Transverse colon (tissue), 4 donors: ENCODE results near the gene PRR33. TPM values are rescaled to one million over a fixed set of nuclear protein-coding genes. Genes with fewer than 3 reads are reported as not detected.
"Not testable (repeated sequence)": the region's sequence is repeated elsewhere in the genome, so short reads cannot be mapped to it uniquely, and the experiment has no call there.

ENCODE experiments used
- DNase-seq: peaks from one replicate; pipeline ENCODE4 v3.0.0-alpha.2; 2019
- H3K27ac ChIP-seq, 4 donors: fragments of 200-600 bp; sonication (generic); 2 replicates each; pipeline ENCODE4 v1.5.1; 2016 to 2018; ENCODE audit warnings: inconsistent platforms in 4 of 4
- H3K27me3 ChIP-seq: fragments of 200-600 bp; sonication (generic); 2 replicates; pipeline ENCODE4 v1.5.1; 2017; ENCODE audit warnings: inconsistent platforms
- H3K36me3 ChIP-seq, 4 donors: fragments of 200-600 bp; sonication (generic); 2 replicates each; pipeline ENCODE4 v1.5.1; 2017 to 2019; ENCODE audit warnings: inconsistent platforms in 4 of 4
- H3K4me1 ChIP-seq, 4 donors: fragments of 200-600 bp; sonication (generic); 2 replicates each; pipeline ENCODE4 v1.5.1; 2017 to 2020; ENCODE audit warnings: inconsistent platforms in 4 of 4
- H3K4me3 ChIP-seq, 4 donors: fragments of 200-600 bp; sonication (generic); 1 replicate in 1 of 4; 2 replicates in 3 of 4; pipeline versions ENCODE4 v1.5.1 to v1.6.1; 2017 to 2019; ENCODE audit warnings: inconsistent platforms in 4 of 4
- H3K9me3 ChIP-seq, 2 donors: fragments of 200-600 bp; sonication (generic); 2 replicates each; pipeline ENCODE4 v1.5.1; 2017 to 2019; ENCODE audit warnings: inconsistent platforms in 2 of 2
- EP300 ChIP-seq: sonication (generic); formaldehyde crosslinking; IDR thresholded peaks from one replicate; pipeline ENCODE4 v1.6.1; 2017; ENCODE audit warnings: antibody characterized with exemption, low read depth
- POLR2A ChIP-seq: fragments of 450-650 bp; IDR thresholded peaks from one replicate; pipeline ENCODE4 v1.6.1; 2016; ENCODE audit warnings: antibody characterized with exemption, mild to moderate bottlenecking, moderate library complexity
- POLR2AphosphoS5 ChIP-seq, 3 donors: sonication (generic); formaldehyde crosslinking; IDR thresholded peaks; one replicate each; pipeline ENCODE4 v1.6.1; 2016; ENCODE audit warnings: antibody characterized with exemption in 3 of 3
- whole genome bisulfite sequencing, 2 donors: methylation state at CpG; one replicate each; pipeline ENCODE4 v1.1.5; 2018; ENCODE audit warnings: low coverage in 1 of 2; 5-methylcytosine and 5-hydroxymethylcytosine counted together
- in situ Hi-C, 4 donors: fragments of 200-750 bp; cut with MboI; loops; one replicate each; pipeline versions ENCODE4 v1.15.0 to v1.15.1; 2017; ENCODE audit warnings: low sequenced_read_pairs in 3 of 4, low pct_ligation_motif_present in 1 of 4, low pct_unique_long_range_greater_than_20kb in 1 of 4
- intact Hi-C: fragments of 100-400 bp; cut with DNase I; formaldehyde crosslinking; loops from one replicate; pipeline ENCODE4 v1.15.1; 2023; ENCODE audit warnings: low total_unique reads
- total RNA-seq, 4 donors: library from RNA; depleted of rRNA; stranded (reverse); fragments of >200 nt; gene quantifications; one replicate each; pipeline ENCODE4 v1.1.0, GENCODE V29; 2016
- TF ChIP-seq, protein P1 (sequence below), 5 experiments: fragments of 200-600 bp in 3 of 5; fragments of 450-650 bp in 2 of 5; sonication (generic) in 3 of 5; IDR thresholded peaks; 1 replicate in 2 of 5; 2 replicates in 3 of 5; pipeline ENCODE4 v1.5.1; 2016 to 2017; ENCODE audit warnings: antibody characterized with exemption in 5 of 5, inconsistent platforms in 3 of 5, mild to moderate bottlenecking in 2 of 5, moderate library complexity in 1 of 5

Gene PRR33
- not detected for total RNA-seq

DNA sequence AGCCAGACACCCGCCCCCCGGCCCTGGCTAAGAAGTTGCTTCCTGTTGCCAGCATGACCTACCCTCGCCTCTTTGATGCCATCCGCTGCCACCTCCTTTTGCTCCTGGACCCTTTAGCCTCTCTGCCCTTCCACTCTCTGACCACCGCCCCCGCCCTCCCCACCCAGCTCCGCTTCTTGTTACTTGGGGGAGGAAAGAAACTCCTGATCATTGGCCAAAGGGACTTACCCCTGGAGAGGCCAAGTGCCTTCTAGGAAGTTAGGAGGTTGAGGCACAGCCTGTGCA, at the start of gene PRR33:
Gene PRR33 (minus strand): TSS at position 65 of the 285 bp plus-strand sequence. CDS start 1,311 bp downstream, outside the sequence.
- WGBS, 2 donors, result 86% methylated on average over 7 of the region's 7 CpGs; no CpG with 5 or more reads in 1 of the 2 donors
- Histone ChIP-seq H3K36me3 (no peaks in the 10 kb centered on the region), H3K27me3 (no peaks in the 10 kb centered on the region), H3K4me3 (no peak within 1 kb of the TSS), H3K4me1 (peaks cover 0 to 5% (median 0%) of the 10 kb centered on the region in 4 donors), H3K9me3 (no peaks in the 10 kb centered on the region), H3K27ac (no peak within 1 kb of the TSS)
- DNase-seq, result no peak
- in situ Hi-C loops, result no loop called here
- intact Hi-C loops, result loop anchor here (10.0 kb wide), 1 partner anchor 53 kb away; the partner anchor contains the start of gene MRPL23
- TF ChIP-seq EP300 (no peak), POLR2AphosphoS5 (IDR thresholded peaks at IDR 0.05) (no peak), POLR2A (no peak)
- TF ChIP-seq, protein P1, sequence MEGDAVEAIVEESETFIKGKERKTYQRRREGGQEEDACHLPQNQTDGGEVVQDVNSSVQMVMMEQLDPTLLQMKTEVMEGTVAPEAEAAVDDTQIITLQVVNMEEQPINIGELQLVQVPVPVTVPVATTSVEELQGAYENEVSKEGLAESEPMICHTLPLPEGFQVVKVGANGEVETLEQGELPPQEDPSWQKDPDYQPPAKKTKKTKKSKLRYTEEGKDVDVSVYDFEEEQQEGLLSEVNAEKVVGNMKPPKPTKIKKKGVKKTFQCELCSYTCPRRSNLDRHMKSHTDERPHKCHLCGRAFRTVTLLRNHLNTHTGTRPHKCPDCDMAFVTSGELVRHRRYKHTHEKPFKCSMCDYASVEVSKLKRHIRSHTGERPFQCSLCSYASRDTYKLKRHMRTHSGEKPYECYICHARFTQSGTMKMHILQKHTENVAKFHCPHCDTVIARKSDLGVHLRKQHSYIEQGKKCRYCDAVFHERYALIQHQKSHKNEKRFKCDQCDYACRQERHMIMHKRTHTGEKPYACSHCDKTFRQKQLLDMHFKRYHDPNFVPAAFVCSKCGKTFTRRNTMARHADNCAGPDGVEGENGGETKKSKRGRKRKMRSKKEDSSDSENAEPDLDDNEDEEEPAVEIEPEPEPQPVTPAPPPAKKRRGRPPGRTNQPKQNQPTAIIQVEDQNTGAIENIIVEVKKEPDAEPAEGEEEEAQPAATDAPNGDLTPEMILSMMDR (IDR thresholded peaks at IDR 0.05), result no peak

DNA sequence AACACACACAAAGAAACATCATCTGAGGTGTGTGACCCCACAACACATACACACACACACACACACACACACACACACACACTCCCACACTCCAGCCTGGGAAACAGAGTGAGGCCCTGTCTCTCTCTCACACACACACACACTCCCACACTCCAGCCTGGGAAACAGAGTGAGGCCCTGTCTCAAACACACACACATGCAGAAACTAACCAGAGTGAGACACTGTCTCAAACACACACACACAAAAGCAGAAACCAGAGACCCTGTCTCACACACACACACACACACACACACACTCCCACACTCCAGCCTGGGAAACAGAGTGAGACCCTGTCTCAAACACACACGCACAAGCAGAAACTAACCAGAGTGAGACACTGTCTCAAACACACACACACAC, 48.1 kb upstream of the PRR33 start:
- H3K4me3 ChIP-seq, H3K27ac ChIP-seq, H3K4me1 ChIP-seq, H3K27me3 ChIP-seq, in situ Hi-C loops, DNase-seq, H3K9me3 ChIP-seq, H3K36me3 ChIP-seq: not testable (repeated sequence)
- 89% methylated on average over 1 of the region's 1 CpG; no CpG with 5 or more reads in 1 of the 2 donors for WGBS, 2 donors
- intact Hi-C loops, result loop anchor here (10.0 kb wide), 1 partner anchor 45 kb away; the partner anchor contains the start of gene PRR33

DNA sequence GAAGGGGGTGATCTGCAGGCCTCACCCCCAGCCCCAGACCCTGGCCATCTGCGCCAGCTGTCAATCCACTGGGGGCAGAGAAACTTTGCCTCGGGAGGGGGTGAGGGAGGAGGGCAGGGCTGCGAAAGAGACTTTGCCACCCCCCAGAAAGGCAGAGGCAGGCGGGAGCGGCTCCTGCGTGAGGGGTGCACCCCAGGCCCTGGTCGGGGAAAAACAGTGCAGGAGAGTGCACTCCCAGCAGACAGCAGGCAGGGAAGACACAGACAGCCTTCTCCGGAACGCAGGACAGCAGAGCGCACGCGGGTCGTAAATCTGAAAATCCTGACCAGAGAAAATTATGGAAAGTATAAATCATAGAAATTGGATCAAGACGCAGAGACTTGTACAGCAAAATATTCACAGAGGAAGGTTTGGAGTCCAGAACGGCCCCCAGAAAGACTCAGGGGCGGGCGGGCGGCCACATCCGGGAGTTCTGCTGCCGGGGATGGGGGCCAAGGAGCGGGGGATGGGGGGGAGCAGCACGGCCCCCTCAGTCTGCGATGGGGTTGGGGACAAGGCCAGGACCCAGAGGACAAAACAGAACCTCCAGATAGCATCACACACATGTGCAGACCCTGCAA, 47.4 kb upstream of the PRR33 start:
- intact Hi-C loops, result no loop called here
- peak overlapping the region in 1 of 4 donors; percentile 17 for H3K27ac ChIP-seq

DNA sequence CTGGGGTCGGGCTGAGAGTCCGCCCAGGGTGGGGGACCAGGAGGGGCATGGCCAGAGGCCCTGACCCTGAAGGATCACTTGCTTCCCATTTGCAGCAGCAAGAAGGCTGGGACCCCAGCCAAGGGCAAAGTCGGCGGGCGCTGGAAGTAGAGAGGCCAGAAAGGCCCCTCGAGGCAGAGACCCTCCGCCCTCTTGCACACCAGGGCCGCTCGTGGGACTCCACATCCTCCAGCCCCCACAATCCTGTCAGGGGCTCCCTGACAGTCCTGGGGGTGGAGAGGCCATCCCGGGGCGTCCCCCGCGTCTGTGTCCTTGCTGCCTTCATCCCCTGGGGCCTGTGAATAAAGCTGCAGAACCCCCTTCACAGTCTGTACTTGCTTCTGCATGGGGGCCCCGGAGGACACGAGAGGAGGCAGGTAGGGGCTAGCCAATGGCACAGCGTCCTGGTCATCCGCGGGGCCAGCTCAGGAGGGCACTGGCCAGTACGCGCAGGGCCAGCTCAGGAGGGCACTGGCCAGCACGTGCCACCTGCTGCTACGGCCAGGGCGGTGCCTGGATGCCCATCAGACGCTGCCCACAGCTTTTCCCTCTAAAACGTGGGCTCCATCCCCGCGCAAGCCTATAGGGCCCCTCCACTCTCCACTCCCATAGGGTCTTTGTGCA, 46.8 kb upstream of the PRR33 start:
- 72% methylated on average over 24 of the region's 27 CpGs; no CpG with 5 or more reads in 1 of the 2 donors for WGBS, 2 donors
- Histone ChIP-seq H3K27me3 (no peaks in the 10 kb centered on the region), H3K4me1 (peaks cover 0 to 4% (median 0%) of the 10 kb centered on the region in 4 donors), H3K36me3 (no peaks in the 10 kb centered on the region), H3K9me3 (no peaks in the 10 kb centered on the region), H3K4me3 (no peak overlapping the region), H3K27ac (peak overlapping the region in 1 of 4 donors; percentile 17)
- in situ Hi-C loops (no loop called here), intact Hi-C loops (no loop called here)
- DNase-seq, result no peak
- no peak for TF ChIP-seq EP300
- TF ChIP-seq POLR2AphosphoS5 (IDR thresholded peaks at IDR 0.05), result no peak
- TF ChIP-seq, protein P1 (IDR thresholded peaks at IDR 0.05), result no peak
- no peak for TF ChIP-seq POLR2A

More for the DNA sequence above, 47.4 kb upstream of the PRR33 start:
- Histone ChIP-seq H3K27me3 (no peaks in the 10 kb centered on the region), H3K4me1 (peaks cover 0 to 4% (median 0%) of the 10 kb centered on the region in 4 donors), H3K9me3 (no peaks in the 10 kb centered on the region), H3K36me3 (no peaks in the 10 kb centered on the region), H3K4me3 (no peak overlapping the region)
- TF ChIP-seq POLR2AphosphoS5 (IDR thresholded peaks at IDR 0.05) (no peak), EP300 (no peak), POLR2A (no peak)
- TF ChIP-seq, protein P1 (IDR thresholded peaks at IDR 0.05), result no peak
- in situ Hi-C loops, result no loop called here
- 20% methylated on average over 23 of the region's 23 CpGs; no CpG with 5 or more reads in 1 of the 2 donors for WGBS, 2 donors
- no peak for DNase-seq
